ENCODE measurements around the gene RIGI.
"Not testable (repeated sequence)": the region's sequence is repeated elsewhere in the genome, so short reads cannot be mapped to it uniquely, and the experiment has no call there.

The RIGI gene

DNA sequence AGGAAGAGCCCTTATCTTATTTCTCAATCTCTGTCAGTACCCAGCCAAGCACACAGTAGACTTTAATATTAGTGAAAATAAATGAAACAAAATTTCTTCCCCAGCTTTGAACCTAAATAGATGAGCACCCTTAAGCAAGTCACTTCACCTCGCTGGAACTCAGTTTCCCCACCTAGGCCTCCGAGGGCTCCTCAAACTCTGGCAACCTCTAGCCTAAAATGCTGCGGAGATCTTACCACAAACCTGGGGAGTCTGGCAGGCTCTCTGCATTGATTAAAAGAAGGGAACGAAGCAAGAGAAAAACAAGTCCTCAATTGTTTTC, 326 bp downstream of the RIGI start:
- DNase-seq: no peak

DNA sequence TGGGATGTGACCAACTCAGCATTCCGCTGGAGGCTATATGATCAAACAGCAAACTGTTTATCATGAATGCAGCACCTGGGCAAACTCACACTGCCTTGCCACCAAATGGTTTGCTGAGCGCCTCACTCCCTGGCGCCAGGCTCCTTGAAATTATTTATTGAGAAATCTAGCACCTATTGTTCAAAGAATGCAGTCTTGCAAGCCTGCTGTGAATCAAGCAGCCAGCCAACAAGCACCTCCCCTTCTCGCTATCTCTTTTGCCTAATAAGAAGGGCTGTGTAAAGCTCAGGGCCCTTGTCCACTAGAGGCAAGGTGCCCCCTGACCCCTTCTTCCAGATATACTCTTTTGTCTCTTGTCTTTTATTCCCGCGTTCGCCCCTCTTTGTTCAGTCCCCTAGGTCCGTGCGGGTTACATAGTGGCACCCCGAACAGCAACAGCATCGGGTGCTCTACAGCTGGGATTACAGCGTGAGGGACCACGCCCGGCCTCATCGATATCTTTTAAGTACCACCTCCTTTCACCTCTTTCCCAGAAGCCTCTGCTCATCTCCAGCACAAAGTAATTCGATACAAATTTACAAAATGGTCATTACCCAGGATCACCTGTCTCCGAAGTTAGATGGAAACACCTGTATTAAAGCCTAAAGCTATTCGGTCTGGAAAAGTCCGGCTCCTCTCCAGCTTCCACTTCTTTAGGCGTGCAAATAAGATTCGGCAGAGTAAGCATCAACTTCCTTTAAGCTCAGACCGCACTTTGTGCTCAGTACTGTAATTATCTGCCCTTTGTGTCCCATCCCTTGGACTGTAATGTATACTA, 896 bp downstream of the RIGI start:
- DNase-seq: peak; percentile 5

DNA sequence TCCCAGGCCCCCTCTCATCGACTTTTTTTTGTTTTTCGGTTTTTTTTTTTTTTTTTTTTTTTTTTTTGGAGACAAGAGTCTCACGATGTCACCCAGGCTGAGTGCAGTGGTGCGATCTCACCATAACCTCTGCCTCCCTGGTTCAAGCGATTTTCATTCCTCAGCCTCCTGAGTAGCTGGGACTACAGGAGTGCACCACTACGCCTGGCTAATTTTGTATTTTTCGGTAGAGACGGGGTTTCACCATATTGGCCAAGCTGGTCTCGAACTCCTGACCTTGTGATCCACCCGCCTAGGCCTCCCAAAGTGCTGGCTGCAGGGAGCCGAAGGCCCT, 1.5 kb downstream of the RIGI start:
- DNase-seq: not testable (repeated sequence)

DNA sequence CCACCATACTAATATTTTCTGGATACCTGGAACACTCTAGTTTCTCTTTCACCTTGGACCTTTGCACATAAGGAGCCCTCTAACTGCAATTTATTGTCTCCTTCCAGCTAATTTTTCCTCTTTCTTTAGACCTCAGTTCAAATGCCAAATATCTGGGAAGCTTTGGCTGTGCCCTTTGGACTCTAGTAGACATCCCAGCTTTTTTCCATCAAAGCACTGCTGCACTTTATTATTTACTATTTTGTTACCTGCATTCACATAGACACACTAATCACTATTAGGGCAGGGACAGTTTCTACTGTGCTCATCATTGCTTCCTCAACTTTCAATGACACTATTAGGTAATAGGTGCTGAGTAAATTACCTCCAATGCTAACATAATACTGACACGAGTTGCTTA, 2.1 kb downstream of the RIGI start:
- DNase-seq: no peak

DNA sequence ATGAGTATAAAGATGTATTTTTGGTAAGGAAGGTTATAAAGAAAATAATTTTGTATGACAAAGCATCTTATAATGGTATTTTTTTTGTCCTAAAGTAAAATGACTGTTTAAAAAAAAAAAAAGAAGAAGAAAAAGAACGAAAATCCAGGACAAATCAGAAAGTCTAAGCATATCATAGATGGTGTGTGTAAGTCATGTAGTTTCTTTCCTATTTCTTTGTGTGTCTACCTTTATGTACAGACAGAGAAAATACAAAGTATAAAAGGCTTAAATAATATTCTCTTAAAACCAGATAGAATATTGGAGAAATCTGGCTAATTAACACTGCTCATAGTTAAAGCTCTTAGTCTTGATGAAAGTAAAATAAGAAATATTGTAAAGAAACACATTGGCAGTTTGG, 7.7 kb downstream of the RIGI start:
- DNase-seq: no peak

DNA sequence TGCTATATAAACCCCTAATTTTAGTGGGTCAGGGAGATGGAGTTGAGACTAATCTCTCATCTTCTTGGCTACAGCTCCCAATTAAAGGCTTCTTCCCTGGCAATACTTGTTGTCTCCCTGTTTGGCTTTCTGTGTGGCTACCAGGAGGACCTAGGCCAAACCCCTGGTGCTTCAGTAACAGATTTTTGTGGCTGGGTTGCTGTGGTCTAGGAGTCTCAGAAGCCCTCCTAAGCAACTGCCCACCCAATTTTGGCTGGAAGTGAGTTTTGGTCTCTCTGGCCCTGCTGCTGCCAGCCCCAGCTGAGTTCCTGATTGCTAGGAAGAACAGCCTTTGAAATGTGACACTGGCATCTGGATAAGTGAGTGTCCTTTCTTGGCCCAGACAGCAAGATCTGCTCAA, 9.8 kb downstream of the RIGI start:
- DNase-seq: no peak

DNA sequence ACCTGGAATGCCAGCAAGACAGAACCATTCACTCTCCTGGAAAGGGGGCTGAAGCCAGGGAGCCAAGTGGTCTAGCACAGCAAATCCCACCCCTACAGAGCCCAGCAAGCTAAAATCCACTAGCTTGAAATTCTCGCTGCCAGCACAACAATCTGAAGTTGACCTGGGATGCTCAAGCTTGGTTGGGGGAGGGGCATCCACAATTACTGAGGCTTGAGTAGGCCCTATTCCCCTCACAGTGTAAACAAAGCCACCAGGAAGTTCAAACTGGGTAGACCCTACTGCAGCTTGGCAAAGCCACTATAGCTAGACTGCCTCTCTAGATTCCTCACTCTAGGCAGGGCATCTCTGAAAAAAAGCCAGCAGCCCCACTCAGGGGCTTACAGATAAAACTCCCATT, 17.3 kb downstream of the RIGI start:
- no peak for DNase-seq

DNA sequence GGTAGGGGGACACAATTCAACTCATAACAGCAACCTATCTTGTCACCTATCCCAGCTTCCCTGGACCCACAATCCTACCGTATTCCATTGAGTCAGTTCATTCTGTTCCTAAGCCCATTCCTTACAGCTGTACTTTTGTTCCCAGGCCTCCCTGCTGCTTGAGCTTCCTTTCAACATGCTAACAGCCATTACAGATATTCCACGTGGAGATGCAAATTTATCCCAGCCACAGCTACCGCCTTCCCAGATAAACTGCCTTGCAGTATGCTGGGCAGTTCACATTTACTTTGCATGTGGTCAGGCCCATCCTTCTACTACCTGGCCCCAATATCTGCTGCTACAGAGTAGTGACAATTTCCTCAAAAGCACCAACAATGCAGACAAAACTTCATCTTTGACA, 23.0 kb downstream of the RIGI start:
- DNase-seq: no peak

DNA sequence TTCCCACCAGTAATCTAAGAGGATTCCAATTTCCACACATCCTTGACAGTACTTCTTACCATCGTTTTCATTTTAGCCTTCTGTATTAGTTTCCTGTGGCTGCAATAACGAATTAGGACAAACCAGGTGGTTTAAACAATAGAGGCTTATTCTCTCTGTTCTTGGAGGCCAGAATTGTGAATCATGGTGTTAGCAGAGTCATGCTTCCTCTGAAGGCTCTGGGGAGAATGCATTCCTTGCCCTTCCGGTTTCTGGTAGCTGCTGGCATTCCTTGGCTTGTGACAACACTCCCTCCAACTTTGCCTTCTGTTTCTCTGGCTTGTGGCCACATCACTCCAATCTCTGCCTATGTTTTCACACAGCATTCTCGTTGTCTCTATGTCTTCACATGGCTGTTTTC, 23.5 kb downstream of the RIGI start:
- DNase-seq: no peak

DNA sequence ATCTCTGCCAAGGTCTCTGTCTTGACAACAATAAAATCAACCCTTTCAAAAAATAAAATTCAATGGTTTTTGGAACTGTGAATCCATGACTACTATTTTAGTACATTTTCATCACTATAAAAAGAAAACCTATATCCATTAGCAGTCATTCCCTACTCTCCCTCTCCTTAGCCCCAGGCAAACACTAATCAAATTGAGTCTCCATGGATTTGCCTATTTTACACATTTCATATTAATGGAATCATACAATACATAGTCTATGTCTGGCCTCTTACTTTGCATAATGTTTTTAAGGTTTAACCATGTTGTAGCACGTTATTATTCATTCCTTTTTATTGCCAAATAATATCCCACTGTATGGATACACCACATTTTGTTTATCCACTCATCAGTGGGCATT, 24.1 kb downstream of the RIGI start:
- no peak for DNase-seq

DNA sequence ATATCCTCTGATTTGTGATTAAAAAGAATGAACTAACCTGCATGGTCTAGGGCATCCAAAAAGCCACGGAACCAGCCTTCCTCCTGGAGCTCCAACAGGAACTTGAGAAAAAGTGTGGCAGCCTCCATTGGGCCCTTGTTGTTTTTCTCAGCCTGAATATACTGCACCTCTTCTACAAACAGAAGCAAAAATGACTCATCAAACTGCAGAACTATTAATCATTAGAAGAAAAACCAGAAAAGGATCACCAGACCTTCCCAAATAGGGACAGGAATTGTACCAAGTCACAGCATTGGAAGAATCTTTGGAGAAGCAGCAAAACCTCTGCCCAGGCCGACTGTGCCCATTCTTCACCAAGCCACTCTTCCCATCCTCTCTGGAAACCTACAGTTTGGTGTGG, 25.2 kb downstream of the RIGI start:
- DNase-seq: no peak

DNA sequence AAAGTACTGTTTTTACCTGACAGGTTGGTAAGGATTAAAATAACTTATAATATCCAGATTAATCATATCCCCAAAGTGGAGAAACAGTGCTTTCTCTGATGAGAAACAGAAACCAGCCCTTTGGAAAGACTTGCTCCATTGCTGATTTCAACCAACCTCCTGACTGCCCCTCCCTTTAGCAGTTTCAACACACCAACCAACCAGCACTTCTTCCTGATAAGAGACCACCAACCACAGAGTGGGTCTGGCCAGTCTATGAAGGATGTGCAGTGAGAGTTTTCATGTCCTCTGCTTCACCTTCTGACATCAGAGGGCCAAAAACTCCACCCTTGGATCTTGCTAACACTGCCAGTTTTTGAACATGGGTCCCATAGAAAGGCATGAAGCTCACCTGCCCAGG, 28.1 kb downstream of the RIGI start:
- no peak for DNase-seq

DNA sequence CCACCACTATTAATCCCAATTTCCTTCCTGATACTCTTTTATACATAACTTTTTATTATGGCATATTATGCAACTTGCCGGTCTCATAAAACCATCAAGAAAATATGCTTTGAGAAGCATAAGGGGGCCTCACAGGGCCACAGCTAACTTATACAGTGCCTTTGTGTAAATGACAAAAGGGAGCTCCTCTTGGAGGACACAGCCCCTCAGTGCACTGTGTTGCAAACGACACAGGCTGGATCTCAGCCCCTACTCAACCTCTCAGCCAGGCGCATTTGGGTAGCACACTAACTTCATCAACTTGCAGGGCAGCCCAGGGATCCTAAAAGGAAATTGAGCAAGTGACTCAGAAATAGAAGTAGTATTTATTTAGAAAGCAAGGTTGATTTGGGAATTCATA, 35.4 kb downstream of the RIGI start:
- DNase-seq: no peak

DNA sequence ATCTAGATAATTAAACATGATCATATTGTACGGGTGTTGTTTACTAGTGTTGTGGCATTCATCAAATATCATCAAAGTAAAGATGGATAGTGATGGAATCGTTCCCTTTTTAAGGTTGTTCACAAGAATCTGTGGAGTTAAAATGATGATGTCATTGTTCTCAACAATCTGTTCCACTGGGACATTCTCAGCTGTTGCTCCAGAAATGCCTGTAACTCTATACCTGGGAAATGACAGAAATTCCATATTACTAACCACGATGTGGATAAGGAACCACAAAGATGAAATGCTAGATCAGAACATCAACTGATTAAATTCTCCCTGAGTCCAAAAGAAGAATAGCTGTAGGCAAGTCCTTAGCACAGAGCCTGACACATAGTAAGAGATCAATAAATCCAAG, 38.0 kb downstream of the RIGI start:
- no peak for DNase-seq

DNA sequence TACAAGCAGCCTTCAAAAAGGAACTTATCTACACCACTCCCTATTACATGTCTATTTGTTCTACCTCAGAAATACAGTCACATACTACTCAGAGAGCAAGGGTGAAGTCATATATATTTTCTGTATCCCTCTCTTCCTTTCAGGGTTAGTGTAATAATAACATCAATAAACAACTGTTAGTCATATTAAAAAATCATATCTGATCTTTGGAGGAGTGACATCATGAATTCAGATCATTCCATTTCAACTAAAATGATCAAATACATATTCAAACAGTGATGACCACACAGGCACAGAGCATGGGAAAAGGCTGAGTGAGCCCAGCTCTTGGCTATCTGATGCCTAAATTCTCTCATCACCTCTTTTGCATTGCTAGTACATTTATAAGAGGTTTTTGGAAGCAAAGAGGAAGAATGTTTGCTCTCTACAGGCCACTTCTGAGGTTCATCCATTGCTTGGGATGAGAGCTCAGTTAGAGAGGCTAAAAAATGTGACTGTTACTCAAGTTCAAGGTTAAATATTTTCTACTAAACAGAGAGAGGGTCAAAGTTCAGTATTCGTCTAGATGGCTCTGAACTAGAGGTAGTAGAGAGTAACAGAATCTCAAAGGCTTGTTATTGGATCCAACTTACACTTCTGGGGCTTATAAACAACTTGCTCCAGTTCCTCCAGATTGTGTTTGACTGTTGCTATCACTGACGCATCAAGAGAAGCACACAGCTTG, 39.0 kb downstream of the RIGI start:
- DNase-seq: no peak

DNA sequence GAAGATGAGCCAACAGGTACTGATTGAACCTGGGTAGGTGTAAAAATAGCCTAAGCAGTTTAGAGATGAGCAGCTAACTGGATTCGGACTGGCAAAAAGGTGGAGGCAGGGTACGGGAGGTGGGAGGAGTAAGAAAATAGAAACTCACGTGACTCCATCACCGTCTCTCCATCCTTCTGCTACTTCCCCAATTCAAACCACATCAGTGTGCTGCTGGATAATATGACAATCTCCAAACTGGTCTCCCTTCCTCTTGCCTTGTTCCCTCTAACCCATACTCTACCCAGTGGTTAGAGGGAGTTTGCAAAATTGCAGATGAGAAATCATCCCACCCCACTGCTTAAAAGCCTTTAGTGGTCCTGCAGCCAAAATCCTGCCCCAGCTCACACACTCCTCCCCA, 42.7 kb downstream of the RIGI start:
- DNase-seq: no peak
